IMR-90 (cell line): ENCODE results near the gene EPS8. TPM values are rescaled to one million over a fixed set of nuclear protein-coding genes. Genes with fewer than 3 reads are reported as not detected.

ENCODE experiments used
- ATAC-seq: fragments of 200-7000 bp; cut with Tn5 transposase; 2 replicates; pipeline ENCODE4 v1.9.1; 2020; ENCODE audit warnings: low read depth, mild to moderate bottlenecking, moderate library complexity
- BruUV-seq: library from RNA; stranded (reverse); fragments of 400-500 nt; replicated peaks from 2 replicates; lab custom pipeline; 2021; lab: Mats Ljungman, UMichigan
- CTCF ChIA-PET: fragments of 300-600 bp; formaldehyde crosslinking; extraction: SDS; loops from one replicate; lab custom pipeline; 2021; ENCODE audit warnings: antibody characterized with exemption; lab: Yijun Ruan, JAX
- POLR2A ChIA-PET: fragments of 300-600 bp; sonication (Branson Sonifier 250); formaldehyde crosslinking; loops from one replicate; lab custom pipeline; 2022; ENCODE audit warnings: antibody characterized with exemption; ENCODE audit not compliant: unreplicated experiment; lab: Charles Lee
- DNase-seq: peaks from one replicate; pipeline ENCODE4 v3.0.0; 2013
- H2AFZ ChIP-seq: replicated peaks from 2 replicates; pipeline ENCODE3; 2013; ENCODE audit warnings: low read length, mild to moderate bottlenecking; ENCODE audit not compliant: poor library complexity
- H2AK5ac ChIP-seq: 2 replicates; pipeline ENCODE4 v1.6.1; 2013; ENCODE audit warnings: low read depth, low read length, inconsistent platforms
- H2AK9ac ChIP-seq: replicated peaks from 2 replicates; pipeline ENCODE3; 2013; ENCODE audit warnings: mild to moderate bottlenecking, low read depth, low read length, moderate library complexity; ENCODE audit not compliant: poor library complexity
- H2BK120ac ChIP-seq: 2 replicates; pipeline ENCODE4 v1.6.1; 2013; ENCODE audit warnings: low read depth, low read length, inconsistent platforms
- H2BK15ac ChIP-seq: 3 replicates; pipeline ENCODE4 v1.6.1; 2013; ENCODE audit warnings: low read depth, low read length, inconsistent platforms
- H2BK20ac ChIP-seq: 2 replicates; pipeline ENCODE4 v1.6.1; 2013; ENCODE audit warnings: low read depth, mild to moderate bottlenecking, inconsistent platforms, low read length, moderate library complexity
- H2BK5ac ChIP-seq: 2 replicates; pipeline ENCODE4 v1.6.1; 2013; ENCODE audit warnings: mild to moderate bottlenecking, low read depth, low read length, inconsistent platforms; ENCODE audit not compliant: poor library complexity, severe bottlenecking
- H3K14ac ChIP-seq: replicated peaks from 2 replicates; pipeline ENCODE4 v1.6.1; 2013; ENCODE audit warnings: low read depth, low read length, inconsistent platforms
- H3K18ac ChIP-seq: 2 replicates; pipeline ENCODE4 v1.6.1; 2013; ENCODE audit warnings: low read depth, low read length, control low read depth
- H3K23ac ChIP-seq: 2 replicates; pipeline ENCODE4 v1.6.1; 2013; ENCODE audit warnings: low read depth, low read length, inconsistent platforms
- H3K27ac ChIP-seq: 2 replicates; pipeline ENCODE4 v1.5.1; 2013; ENCODE audit warnings: mild to moderate bottlenecking, control low read depth, low read length; ENCODE audit not compliant: insufficient read depth
- H3K27me3 ChIP-seq: 2 replicates; pipeline ENCODE4 v1.6.1; 2013; ENCODE audit warnings: low read length; ENCODE audit not compliant: control insufficient read depth, insufficient read depth
- H3K36me3 ChIP-seq: 2 replicates; pipeline ENCODE4 v1.6.1; 2013; ENCODE audit warnings: low read length, mixed read lengths; ENCODE audit not compliant: control insufficient read depth, insufficient read depth
- H3K4ac ChIP-seq: 2 replicates; pipeline ENCODE4 v1.6.1; 2013; ENCODE audit warnings: low read depth, low read length, inconsistent platforms
- H3K4me1 ChIP-seq: 2 replicates; pipeline ENCODE4 v1.6.1; 2013; ENCODE audit warnings: low read length, mixed read lengths; ENCODE audit not compliant: control insufficient read depth, insufficient read depth
- H3K4me2 ChIP-seq: 2 replicates; pipeline ENCODE4 v1.6.1; 2013; ENCODE audit warnings: low read depth, mild to moderate bottlenecking, control low read depth, low read length, moderate library complexity
- H3K4me3 ChIP-seq: 2 replicates; pipeline ENCODE4 v1.5.1; 2013; ENCODE audit warnings: low read depth, mild to moderate bottlenecking, control low read depth, low read length, moderate library complexity; ENCODE audit not compliant: insufficient read depth
- H3K56ac ChIP-seq: 2 replicates; pipeline ENCODE4 v1.6.1; 2013; ENCODE audit warnings: low read length, inconsistent platforms; ENCODE audit not compliant: insufficient read depth; ENCODE audit errors: extremely low read depth
- H3K79me1 ChIP-seq, 2 experiments: 2 replicates each; pipeline ENCODE4 v1.6.1; 2013; ENCODE audit warnings: low read length in 2 of 2, inconsistent platforms in 1 of 2, low read depth in 1 of 2
- H3K9ac ChIP-seq: 2 replicates; pipeline ENCODE4 v1.6.1; 2013; ENCODE audit warnings: low read depth, low read length, control low read depth
- H3K9me1 ChIP-seq: 2 replicates; pipeline ENCODE4 v1.6.1; 2013; ENCODE audit warnings: low read length, inconsistent platforms; ENCODE audit not compliant: insufficient read depth
- H3K9me3 ChIP-seq: 2 replicates; pipeline ENCODE4 v1.6.1; 2013; ENCODE audit warnings: low read length; ENCODE audit not compliant: control insufficient read depth, insufficient read depth
- H4K20me1 ChIP-seq: 2 replicates; pipeline ENCODE4 v1.6.1; 2013; ENCODE audit warnings: low read length, inconsistent platforms; ENCODE audit not compliant: insufficient read depth
- H4K5ac ChIP-seq: 2 replicates; pipeline ENCODE4 v1.6.1; 2013; ENCODE audit warnings: mild to moderate bottlenecking, low read depth, low read length, control low read depth
- H4K8ac ChIP-seq, 2 experiments: 2 replicates each; pipeline ENCODE4 v1.6.1; 2013; ENCODE audit warnings: low read depth in 2 of 2, low read length in 2 of 2, control low read depth in 1 of 2, inconsistent platforms in 1 of 2
- H4K91ac ChIP-seq: 2 replicates; pipeline ENCODE4 v1.6.1; 2013; ENCODE audit warnings: low read depth, low read length, inconsistent platforms; ENCODE audit not compliant: insufficient read depth
- CEBPB ChIP-seq: IDR thresholded peaks from 2 replicates; pipeline ENCODE4 v1.6.1; 2012; ENCODE audit warnings: low read depth, low read length, improper control_type of control experiment
- CHD1 ChIP-seq: IDR thresholded peaks from 2 replicates; pipeline ENCODE4 v1.6.1; 2012; ENCODE audit warnings: low read depth, low read length, improper control_type of control experiment
- FOS ChIP-seq: fragments of 150-350 bp; IDR thresholded peaks from 2 replicates; pipeline ENCODE4 v1.6.1; 2016; ENCODE audit warnings: low read depth, low read length
- MAFK ChIP-seq: IDR thresholded peaks from 2 replicates; pipeline ENCODE4 v1.6.1; 2012; ENCODE audit warnings: low read depth, low read length, improper control_type of control experiment
- MAZ ChIP-seq: IDR thresholded peaks from 2 replicates; pipeline ENCODE4 v1.6.1; 2012; ENCODE audit warnings: low read depth, mild to moderate bottlenecking, low read length, improper control_type of control experiment, moderate library complexity, borderline replicate concordance
- NFE2L2 ChIP-seq: fragments of 150-350 bp; IDR thresholded peaks from 2 replicates; pipeline ENCODE4 v1.6.1; 2016; ENCODE audit warnings: low read depth, mild to moderate bottlenecking, low read length
- POLR2A ChIP-seq: IDR thresholded peaks from 2 replicates; pipeline ENCODE4 v1.6.1; 2012; ENCODE audit warnings: mild to moderate bottlenecking, low read depth, low read length
- RAD21 ChIP-seq: IDR thresholded peaks from 2 replicates; pipeline ENCODE4 v1.6.1; 2012; ENCODE audit warnings: low read length, improper control_type of control experiment
- RFX5 ChIP-seq: IDR thresholded peaks from 2 replicates; pipeline ENCODE4 v1.8.0; 2012; ENCODE audit warnings: low read depth, mild to moderate bottlenecking, low read length, moderate library complexity
- SMC3 ChIP-seq: fragments of 150-350 bp; IDR thresholded peaks from 2 replicates; pipeline ENCODE4 v1.6.1; 2016; ENCODE audit warnings: low read depth, mild to moderate bottlenecking, antibody characterized with exemption, low read length, moderate library complexity
- WGBS, 2 experiments: methylation state at CpG; one replicate each; pipeline versions ENCODE4 v1.1.5 to v1.1.7; 2013; ENCODE audit warnings: missing lambda C conversion rate in 2 of 2; ENCODE audit not compliant: insufficient read length in 1 of 2; ENCODE audit errors: extremely low coverage in 2 of 2; 5-methylcytosine and 5-hydroxymethylcytosine counted together
- dilution Hi-C: fragments of 300-500 bp; cut with HindIII; formaldehyde crosslinking; loops from one replicate; pipeline ENCODE4 v1.14.3; 2018; ENCODE audit warnings: low sequenced_read_pairs; ENCODE audit not compliant: unreplicated experiment
- in situ Hi-C: fragments of 300-500 bp; cut with MboI; formaldehyde crosslinking; loops from 3 replicates; pipeline ENCODE4 v1.14.3; 2019; ENCODE audit warnings: low sequenced_read_pairs, inconsistent platforms, mixed read lengths
- intact Hi-C: fragments of 100-400 bp; cut with micrococcal nuclease; formaldehyde crosslinking; loops from 2 replicates; pipeline ENCODE4 v1.10.0; 2022
- polyA plus RNA-seq, 3 experiments: library from polyadenylated mRNA; depleted of rRNA; stranded (reverse); fragments of >200 nt; gene quantifications; 2 replicates each; pipeline ENCODE4 v1.2.3, GENCODE V29; 2012; ENCODE audit warnings: low replicate concordance in 1 of 3
- total RNA-seq: library from RNA; depleted of rRNA; stranded (reverse); fragments of >200 nt; gene quantifications from 2 replicates; pipeline ENCODE4 v1.2.3, GENCODE V29; 2012
- TF ChIP-seq, protein P1 (sequence below): conservative IDR thresholded peaks from 2 replicates; pipeline ENCODE4 v1.5.1; 2012; ENCODE audit warnings: mild to moderate bottlenecking, low read depth, low read length, improper control_type of control experiment
- TF ChIP-seq, protein P2 (sequence below): fragments of 150-350 bp; IDR thresholded peaks from 2 replicates; pipeline ENCODE4 v1.6.1; 2016; ENCODE audit warnings: low read depth, mild to moderate bottlenecking, low read length, moderate library complexity, borderline replicate concordance
- TF ChIP-seq, protein P3 (sequence below): fragments of 150-350 bp; IDR thresholded peaks from 2 replicates; pipeline ENCODE4 v1.6.1; 2017; ENCODE audit warnings: mild to moderate bottlenecking, antibody characterized with exemption, low read length, low read depth

The EPS8 gene
- total and polyA plus RNA-seq, 2 of the 4 experiments (the other 2 are of a cell fraction) = 45.1 to 104 TPM

DNA sequence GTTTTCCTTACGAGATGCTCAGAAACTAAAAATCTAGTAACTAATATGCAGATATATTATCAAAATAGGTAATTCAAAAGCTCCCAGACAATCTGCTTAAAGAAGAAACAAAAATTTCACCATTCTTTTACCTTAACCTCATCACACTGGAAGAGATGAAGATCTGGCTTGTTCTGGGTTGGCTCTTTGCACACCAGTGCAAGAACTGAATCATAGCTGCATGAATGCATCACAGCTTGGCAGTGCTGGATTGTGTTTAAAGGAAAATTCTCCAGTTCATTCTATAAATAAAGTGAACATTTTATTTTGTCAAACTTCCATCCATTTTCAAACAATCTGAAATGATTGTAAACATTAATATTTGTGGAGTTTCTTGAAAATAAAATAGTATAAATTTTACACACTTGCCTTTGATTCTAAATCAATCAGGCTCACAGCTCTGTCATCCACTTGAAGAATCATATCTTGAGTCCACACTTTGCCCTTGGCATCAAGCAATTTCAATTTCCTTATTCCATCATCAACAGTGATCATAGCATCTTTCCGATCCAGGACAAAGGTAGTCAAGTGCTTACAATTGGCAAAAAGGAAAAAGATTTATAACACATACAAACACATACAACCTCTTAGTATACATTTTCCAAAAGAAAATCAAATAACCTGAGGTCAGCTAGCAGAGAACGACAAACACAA is 119.8 kb downstream of the EPS8 start:
- no peak overlapping the region; the same call in 1 of the 2 replicates for H3K23ac ChIP-seq
- no peak overlapping the region for H2AFZ ChIP-seq
- H2AK9ac ChIP-seq = no peak overlapping the region
- H4K91ac ChIP-seq = no peak overlapping the region
- ChIA-PET POLR2A (no interaction called here), CTCF (no interaction called here)
- no peak overlapping the region for H3K4me3 ChIP-seq
- H3K4me1 ChIP-seq = peaks cover 5% of the 10 kb centered on the region
- dilution Hi-C loops (no loop called here), intact Hi-C loops (no loop called here), in situ Hi-C loops (no loop called here)
- H2AK5ac ChIP-seq = peak overlapping the region; percentile 88; the same call in 1 of the 2 replicates
- peak overlapping the region; percentile 73; the same call in 1 of the 2 replicates for H3K27ac ChIP-seq
- no peaks in the 10 kb centered on the region for H3K27me3 ChIP-seq
- no peaks in the 10 kb centered on the region for H3K9me3 ChIP-seq
- H3K4ac ChIP-seq = peak overlapping the region; percentile 58; the same call in 1 of the 2 replicates
- no TSS peak for BruUV-seq
- peak overlapping the region; percentile 65; the same call in 1 of the 2 replicates for H2BK120ac ChIP-seq
- peak overlapping the region; percentile 95 for H2BK5ac ChIP-seq
- H2BK15ac ChIP-seq = peak overlapping the region; percentile 67; the same call in 2 of the 3 replicates
- H2BK20ac ChIP-seq = peak overlapping the region; percentile 59; the same call in 1 of the 2 replicates
- peak overlapping the region; percentile 39 to 71; a peak in 1 of 4 replicates for H4K8ac ChIP-seq
- no peaks in the 10 kb centered on the region for H4K20me1 ChIP-seq
- no peak for TF ChIP-seq SMC3
- no peak for TF ChIP-seq MAFK
- no peak for TF ChIP-seq CHD1
- TF ChIP-seq FOS = no peak
- no peak for TF ChIP-seq NFE2L2
- TF ChIP-seq RAD21 = no peak
- no peak for TF ChIP-seq POLR2A
- TF ChIP-seq RFX5 = no peak
- TF ChIP-seq, protein P1, sequence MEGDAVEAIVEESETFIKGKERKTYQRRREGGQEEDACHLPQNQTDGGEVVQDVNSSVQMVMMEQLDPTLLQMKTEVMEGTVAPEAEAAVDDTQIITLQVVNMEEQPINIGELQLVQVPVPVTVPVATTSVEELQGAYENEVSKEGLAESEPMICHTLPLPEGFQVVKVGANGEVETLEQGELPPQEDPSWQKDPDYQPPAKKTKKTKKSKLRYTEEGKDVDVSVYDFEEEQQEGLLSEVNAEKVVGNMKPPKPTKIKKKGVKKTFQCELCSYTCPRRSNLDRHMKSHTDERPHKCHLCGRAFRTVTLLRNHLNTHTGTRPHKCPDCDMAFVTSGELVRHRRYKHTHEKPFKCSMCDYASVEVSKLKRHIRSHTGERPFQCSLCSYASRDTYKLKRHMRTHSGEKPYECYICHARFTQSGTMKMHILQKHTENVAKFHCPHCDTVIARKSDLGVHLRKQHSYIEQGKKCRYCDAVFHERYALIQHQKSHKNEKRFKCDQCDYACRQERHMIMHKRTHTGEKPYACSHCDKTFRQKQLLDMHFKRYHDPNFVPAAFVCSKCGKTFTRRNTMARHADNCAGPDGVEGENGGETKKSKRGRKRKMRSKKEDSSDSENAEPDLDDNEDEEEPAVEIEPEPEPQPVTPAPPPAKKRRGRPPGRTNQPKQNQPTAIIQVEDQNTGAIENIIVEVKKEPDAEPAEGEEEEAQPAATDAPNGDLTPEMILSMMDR = no peak
- TF ChIP-seq MAZ = no peak
- TF ChIP-seq, protein P2, sequence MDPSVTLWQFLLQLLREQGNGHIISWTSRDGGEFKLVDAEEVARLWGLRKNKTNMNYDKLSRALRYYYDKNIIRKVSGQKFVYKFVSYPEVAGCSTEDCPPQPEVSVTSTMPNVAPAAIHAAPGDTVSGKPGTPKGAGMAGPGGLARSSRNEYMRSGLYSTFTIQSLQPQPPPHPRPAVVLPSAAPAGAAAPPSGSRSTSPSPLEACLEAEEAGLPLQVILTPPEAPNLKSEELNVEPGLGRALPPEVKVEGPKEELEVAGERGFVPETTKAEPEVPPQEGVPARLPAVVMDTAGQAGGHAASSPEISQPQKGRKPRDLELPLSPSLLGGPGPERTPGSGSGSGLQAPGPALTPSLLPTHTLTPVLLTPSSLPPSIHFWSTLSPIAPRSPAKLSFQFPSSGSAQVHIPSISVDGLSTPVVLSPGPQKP = no peak
- TF ChIP-seq, protein P3, sequence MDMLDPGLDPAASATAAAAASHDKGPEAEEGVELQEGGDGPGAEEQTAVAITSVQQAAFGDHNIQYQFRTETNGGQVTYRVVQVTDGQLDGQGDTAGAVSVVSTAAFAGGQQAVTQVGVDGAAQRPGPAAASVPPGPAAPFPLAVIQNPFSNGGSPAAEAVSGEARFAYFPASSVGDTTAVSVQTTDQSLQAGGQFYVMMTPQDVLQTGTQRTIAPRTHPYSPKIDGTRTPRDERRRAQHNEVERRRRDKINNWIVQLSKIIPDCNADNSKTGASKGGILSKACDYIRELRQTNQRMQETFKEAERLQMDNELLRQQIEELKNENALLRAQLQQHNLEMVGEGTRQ = no peak
- no peak for TF ChIP-seq CEBPB
- H3K36me3 ChIP-seq = peaks cover 10% of the 10 kb centered on the region
- ATAC-seq = peak; percentile 85
- peaks cover 0 to 24% of the 10 kb centered on the region in 2 experiments; a peak in 3 of 4 replicates for H3K79me1 ChIP-seq
- peak overlapping the region; percentile 78; the same call in 1 of the 2 replicates for H3K14ac ChIP-seq
- no peak overlapping the region for H3K9ac ChIP-seq
- peak overlapping the region; percentile 86; the same call in 1 of the 2 replicates for H3K4me2 ChIP-seq
- no peaks in the 10 kb centered on the region; the same call in 1 of the 2 replicates for H3K9me1 ChIP-seq
- no CpG with 5 or more reads among the region's 3 CpGs for WGBS, 2 experiments
- DNase-seq = peak; percentile 72
- peak overlapping the region; percentile 56; the same call in 1 of the 2 replicates for H4K5ac ChIP-seq
- peak overlapping the region; percentile 35; the same call in 1 of the 2 replicates for H3K56ac ChIP-seq
- peak overlapping the region; percentile 89; the same call in 1 of the 2 replicates for H3K18ac ChIP-seq
